ENCODE data around the gene NUF2. TPM values are rescaled to one million over a fixed set of nuclear protein-coding genes. Genes with fewer than 3 reads are reported as not detected.
"Not testable (repeated sequence)": the region's sequence is repeated elsewhere in the genome, so short reads cannot be mapped to it uniquely, and the experiment has no call there.

The NUF2 gene
- total and polyA plus RNA-seq, 10 of the 15 experiments (the other 5 are each of a cell fraction or from before 2014, with no cell fraction given): 27.4 to 62.6 (median 49.1) TPM

DNA sequence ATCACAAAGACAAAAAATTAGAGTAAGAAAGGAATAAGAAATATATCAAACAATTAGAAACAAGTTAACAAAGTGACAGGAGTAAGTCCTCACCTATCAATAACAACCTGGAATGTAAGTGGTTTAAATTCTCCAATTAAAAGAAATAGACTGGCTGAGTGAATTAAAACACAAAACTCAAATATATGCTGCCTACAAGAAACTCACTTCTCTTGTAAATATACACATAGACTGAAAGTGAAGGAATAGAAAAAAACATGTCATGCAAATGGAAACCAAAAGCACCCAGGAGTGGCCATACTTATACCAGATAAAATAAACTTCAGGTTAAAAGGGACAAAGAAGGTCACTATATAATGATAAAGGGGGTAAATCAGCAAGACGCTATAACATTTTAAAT lies 43.2 kb upstream of the NUF2 start:
- no peak for TF ChIP-seq REST (IDR thresholded peaks at IDR 0.05; ENCODE audit: low read depth, low read length)
- TF ChIP-seq WRNIP1 (IDR thresholded peaks at IDR 0.05; ENCODE audit: borderline replicate concordance, low read depth, low read length): no peak
- no peak for TF ChIP-seq NFYB (IDR thresholded peaks at IDR 0.05; ENCODE audit: insufficient read depth, low read depth, low read length)
- TF ChIP-seq RUNX3 (IDR thresholded peaks at IDR 0.05; ENCODE audit: low read length): no peak
- no peak overlapping the region for H2AFZ ChIP-seq (ENCODE audit: control insufficient read depth, low read depth, low read length)
- ChIA-PET CTCF (no interaction called here), POLR2A (no interaction called here), SMC1A (ENCODE audit: uncharacterized antibody, unreplicated experiment) (no interaction called here), RAD21 (ENCODE audit: unreplicated experiment) (no interaction called here)
- H3K4me1 ChIP-seq (ENCODE audit: control insufficient read depth, insufficient read depth, low read length): no peaks in the 10 kb centered on the region
- peaks cover 0 to 3% of the 10 kb centered on the region in 2 experiments; a peak in 1 of 4 replicates for H3K36me3 ChIP-seq (ENCODE audit: control insufficient read depth in 2 of 2, insufficient read depth in 2 of 2, low read length in 1 of 2)
- no peak for ATAC-seq
- H3K27me3 ChIP-seq (replicated peaks in 1 of 2; ENCODE audit: control insufficient read depth in 2 of 2, insufficient read depth in 2 of 2, low read length in 1 of 2): no peaks in the 10 kb centered on the region
- H3K4me3 ChIP-seq: no peak overlapping the region
- peaks cover 6% of the 10 kb centered on the region; the same call in 2 of the 3 replicates for H3K9me3 ChIP-seq (replicated peaks; ENCODE audit: control insufficient read depth, insufficient read depth, low read length)
- intact Hi-C loops (cut with micrococcal nuclease; ENCODE audit: unreplicated experiment): no loop called here
- DNase-seq (ENCODE audit: low read depth, low spot score): no peak
- no peak overlapping the region for H3K27ac ChIP-seq (ENCODE audit: control insufficient read depth, insufficient read depth)
- H4K20me1 ChIP-seq (ENCODE audit: control insufficient read depth, insufficient read depth): no peaks in the 10 kb centered on the region
- no peaks in the 10 kb centered on the region for H3K79me2 ChIP-seq (ENCODE audit: control insufficient read depth, insufficient read depth, low read length)
- FAIRE-seq: no peak
- no peak overlapping the region for H3K4me2 ChIP-seq (ENCODE audit: control insufficient read depth, insufficient read depth)
- no peak overlapping the region for H3K9ac ChIP-seq (ENCODE audit: control insufficient read depth, insufficient read depth, low read length)
- WGBS (ENCODE audit: insufficient coverage, insufficient replicate concordance, low lambda C conversion rate, missing lambda C conversion rate): 95% methylated on average over 1 of the region's 1 CpG
- in situ Hi-C loops (cut with MboI): no loop called here
- no TSS peak for BruUV-seq (replicated peaks)

- peak; percentile 64 for ATAC-seq
- H3K4me3 ChIP-seq; H3K36me3 ChIP-seq (ENCODE audit: control insufficient read depth in 2 of 2, insufficient read depth in 2 of 2, low read length in 1 of 2); BruUV-seq (replicated peaks); H2AFZ ChIP-seq (ENCODE audit: control insufficient read depth, low read depth, low read length); H3K27me3 ChIP-seq (replicated peaks in 1 of 2; ENCODE audit: control insufficient read depth in 2 of 2, insufficient read depth in 2 of 2, low read length in 1 of 2); DNase-seq (ENCODE audit: low read depth, low spot score); H3K4me1 ChIP-seq (ENCODE audit: control insufficient read depth, insufficient read depth, low read length); H3K9me3 ChIP-seq (replicated peaks; ENCODE audit: control insufficient read depth, insufficient read depth, low read length); H4K20me1 ChIP-seq (ENCODE audit: control insufficient read depth, insufficient read depth); H3K79me2 ChIP-seq (ENCODE audit: control insufficient read depth, insufficient read depth, low read length); in situ Hi-C loops (cut with MboI); POLR2A ChIA-PET; RAD21 ChIA-PET (ENCODE audit: unreplicated experiment); intact Hi-C loops (cut with micrococcal nuclease; ENCODE audit: unreplicated experiment); H3K9ac ChIP-seq (ENCODE audit: control insufficient read depth, insufficient read depth, low read length); CTCF ChIA-PET; FAIRE-seq; H3K27ac ChIP-seq (ENCODE audit: control insufficient read depth, insufficient read depth); H3K4me2 ChIP-seq (ENCODE audit: control insufficient read depth, insufficient read depth): not testable (repeated sequence)
- SMC1A ChIA-PET (ENCODE audit: uncharacterized antibody, unreplicated experiment): interaction anchor here (0.6 kb wide), 1 partner anchor 1240 kb away, joined by 3 read pairs; no protein-coding TSS in a partner anchor
- peak; percentile 69 for TF ChIP-seq MEF2B (IDR thresholded peaks at IDR 0.05; ENCODE audit: partially characterized antibody, poor library complexity, severe bottlenecking)
- peak; percentile 42; the same call in 1 of the 2 replicates for TF ChIP-seq ZNF687 (IDR thresholded peaks at IDR 0.05)
- TF ChIP-seq, protein P1, sequence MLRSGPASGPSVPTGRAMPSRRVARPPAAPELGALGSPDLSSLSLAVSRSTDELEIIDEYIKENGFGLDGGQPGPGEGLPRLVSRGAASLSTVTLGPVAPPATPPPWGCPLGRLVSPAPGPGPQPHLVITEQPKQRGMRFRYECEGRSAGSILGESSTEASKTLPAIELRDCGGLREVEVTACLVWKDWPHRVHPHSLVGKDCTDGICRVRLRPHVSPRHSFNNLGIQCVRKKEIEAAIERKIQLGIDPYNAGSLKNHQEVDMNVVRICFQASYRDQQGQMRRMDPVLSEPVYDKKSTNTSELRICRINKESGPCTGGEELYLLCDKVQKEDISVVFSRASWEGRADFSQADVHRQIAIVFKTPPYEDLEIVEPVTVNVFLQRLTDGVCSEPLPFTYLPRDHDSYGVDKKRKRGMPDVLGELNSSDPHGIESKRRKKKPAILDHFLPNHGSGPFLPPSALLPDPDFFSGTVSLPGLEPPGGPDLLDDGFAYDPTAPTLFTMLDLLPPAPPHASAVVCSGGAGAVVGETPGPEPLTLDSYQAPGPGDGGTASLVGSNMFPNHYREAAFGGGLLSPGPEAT (IDR thresholded peaks at IDR 0.05; ENCODE audit: low read depth): peak; percentile 27; the same call in 1 of the 2 replicates
- 51% methylated on average over 2 of the region's 2 CpGs for WGBS (ENCODE audit: insufficient coverage, insufficient replicate concordance, low lambda C conversion rate, missing lambda C conversion rate)
Measured at GRCh38 chr1:163284867-163285266, 36.9 kb upstream of the NUF2 start.

Measured in GM12878 (cell line).